Natural killer cell (primary cell): Measurements from ENCODE around the gene ARHGEF39. TPM values are rescaled to one million over a fixed set of nuclear protein-coding genes. Genes with fewer than 3 reads are reported as not detected.

ENCODE experiments used
- ATAC-seq, 3 donors: fragments of 150-1000 bp in 2 of 3; fragments of 200-7000 bp in 1 of 3; cut with Tn5 transposase; 1 replicate in 1 of 3; 2 replicates in 2 of 3; pipeline ENCODE4 v1.10.0; 2021; ENCODE audit warnings: mild to moderate bottlenecking in 2 of 3, moderate library complexity in 2 of 3
- DNase-seq, 2 donors: peaks; one replicate each; pipeline versions ENCODE4 v3.0.0 to v3.0.0-alpha.2; 2013 to 2021; ENCODE audit warnings: mixed read lengths in 1 of 2
- H3K27ac ChIP-seq: one replicate; pipeline ENCODE4 v1.5.1; 2013; ENCODE audit warnings: mild to moderate bottlenecking, low read length
- H3K27me3 ChIP-seq: one replicate; pipeline ENCODE4 v1.6.1; 2013; ENCODE audit warnings: low read length; ENCODE audit not compliant: control insufficient read depth, insufficient read depth
- H3K36me3 ChIP-seq: one replicate; pipeline ENCODE4 v1.6.1; 2013; ENCODE audit warnings: low read length; ENCODE audit not compliant: control insufficient read depth, insufficient read depth
- H3K4me1 ChIP-seq: one replicate; pipeline ENCODE4 v1.6.1; 2013; ENCODE audit warnings: low read length; ENCODE audit not compliant: control insufficient read depth, insufficient read depth
- H3K4me3 ChIP-seq: one replicate; pipeline ENCODE4 v1.5.1; 2013; ENCODE audit warnings: low read length
- H3K9me3 ChIP-seq: one replicate; pipeline ENCODE4 v1.6.1; 2013; ENCODE audit warnings: low read length; ENCODE audit not compliant: control insufficient read depth, insufficient read depth
- H3K27ac Mint-ChIP-seq, 2 donors: one replicate each; pipeline ENCODE4 v1.8.0; 2022; ENCODE audit warnings: mild to moderate bottlenecking in 2 of 2, mixed read lengths in 2 of 2, moderate library complexity in 1 of 2
- H3K27me3 Mint-ChIP-seq, 2 donors: one replicate each; pipeline ENCODE4 v1.8.0; 2022; ENCODE audit warnings: low read depth in 2 of 2, mixed read lengths in 2 of 2
- H3K36me3 Mint-ChIP-seq: one replicate; pipeline ENCODE4 v1.8.0; 2022; ENCODE audit warnings: mixed read lengths
- H3K4me1 Mint-ChIP-seq, 2 donors: one replicate each; pipeline ENCODE4 v1.8.0; 2022; ENCODE audit warnings: mixed read lengths in 2 of 2
- H3K4me3 Mint-ChIP-seq: one replicate; pipeline ENCODE4 v1.8.0; 2022; ENCODE audit warnings: mild to moderate bottlenecking, moderate library complexity, mixed read lengths
- H3K9me3 Mint-ChIP-seq, 2 donors: one replicate each; pipeline ENCODE4 v1.8.0; 2022; ENCODE audit warnings: mixed read lengths in 2 of 2
- CTCF ChIP-seq: fragments of 200-600 bp; IDR thresholded peaks from one replicate; pipeline ENCODE4 v1.8.0; 2022; ENCODE audit warnings: antibody characterized with exemption
- WGBS: methylation state at CpG from one replicate; pipeline ENCODE4 v1.1.7; 2013; ENCODE audit warnings: missing lambda C conversion rate; ENCODE audit not compliant: insufficient coverage; 5-methylcytosine and 5-hydroxymethylcytosine counted together
- intact Hi-C: fragments of 100-400 bp; cut with micrococcal nuclease; formaldehyde crosslinking; loops from one replicate; pipeline ENCODE4 v1.14.2; 2022
- total RNA-seq, 4 donors: library from RNA; stranded (reverse); fragments of 120-200 nt in 1 of 4; gene quantifications; one replicate each; pipeline versions ENCODE4 v1.2.3 to v1.2.4, GENCODE V29; 2013 to 2022

The ARHGEF39 gene
- total RNA-seq, 3 donors from 2014 or later (not counting 1 experiment from before 2014, with no cell fraction given): 1.3 to 3.2 (median 1.5) TPM

- Mint-ChIP-seq H3K4me3 (no peak overlapping the region), H3K4me1 (peaks cover 5 to 19% of the 10 kb centered on the region in 2 donors), H3K27ac (no peak overlapping the region), H3K36me3 (no peaks in the 10 kb centered on the region), H3K9me3 (no peaks in the 10 kb centered on the region), H3K27me3 (peaks cover 9 to 10% of the 10 kb centered on the region in 2 donors)
- Histone ChIP-seq H3K27me3 (peaks cover 8% of the 10 kb centered on the region), H3K9me3 (no peaks in the 10 kb centered on the region), H3K36me3 (no peaks in the 10 kb centered on the region), H3K27ac (no peak overlapping the region), H3K4me1 (peaks cover 14% of the 10 kb centered on the region), H3K4me3 (no peak overlapping the region)
- ATAC-seq: no peak
- no peak for DNase-seq
- WGBS: 98% methylated on average over 3 of the region's 5 CpGs
- TF ChIP-seq CTCF: no peak
- intact Hi-C loops: no loop called here
These were observed 14.1 kb upstream of the ARHGEF39 start for GRCh38 chr9:35679091-35679490.

DNA sequence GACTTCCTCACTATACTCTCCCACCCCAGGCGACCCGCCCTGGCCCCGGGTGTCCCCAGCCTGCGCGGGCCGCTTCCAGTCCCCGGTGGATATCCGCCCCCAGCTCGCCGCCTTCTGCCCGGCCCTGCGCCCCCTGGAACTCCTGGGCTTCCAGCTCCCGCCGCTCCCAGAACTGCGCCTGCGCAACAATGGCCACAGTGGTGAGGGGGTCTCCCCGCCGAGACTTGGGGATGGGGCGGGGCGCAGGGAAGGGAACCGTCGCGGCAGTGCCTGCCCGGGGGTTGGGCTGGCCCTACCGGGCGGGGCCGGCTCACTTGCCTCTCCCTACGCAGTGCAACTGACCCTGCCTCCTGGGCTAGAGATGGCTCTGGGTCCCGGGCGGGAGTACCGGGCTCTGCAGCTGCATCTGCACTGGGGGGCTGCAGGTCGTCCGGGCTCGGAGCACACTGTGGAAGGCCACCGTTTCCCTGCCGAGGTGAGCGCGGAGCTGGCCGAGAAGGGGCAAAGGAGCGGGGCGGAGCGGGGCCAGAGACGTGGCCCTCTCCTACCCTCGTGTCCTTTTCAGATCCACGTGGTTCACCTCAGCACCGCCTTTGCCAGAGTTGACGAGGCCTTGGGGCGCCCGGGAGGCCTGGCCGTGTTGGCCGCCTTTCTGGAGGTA, 10.9 kb upstream of the ARHGEF39 start:
- H3K4me1 Mint-ChIP-seq: peaks cover 5 to 19% of the 10 kb centered on the region in 2 donors
- TF ChIP-seq CTCF: no peak
- peaks cover 10% of the 10 kb centered on the region in 2 donors for H3K27me3 Mint-ChIP-seq
- H3K4me3 Mint-ChIP-seq: peak overlapping the region; percentile 83
- peaks cover 8% of the 10 kb centered on the region for H3K27me3 ChIP-seq
- ATAC-seq (peak; percentile 43 to 76 (median 67)), DNase-seq (peak in 1 of 2 donors; percentile 58)
- intact Hi-C loops: no loop called here
- peaks cover 14% of the 10 kb centered on the region for H3K4me1 ChIP-seq
- H3K36me3 Mint-ChIP-seq: no peaks in the 10 kb centered on the region
- no peak overlapping the region for H3K27ac Mint-ChIP-seq
- no peaks in the 10 kb centered on the region for H3K9me3 ChIP-seq
- H3K9me3 Mint-ChIP-seq: no peaks in the 10 kb centered on the region
- no peak overlapping the region for H3K27ac ChIP-seq
- peak overlapping the region; percentile 41 for H3K4me3 ChIP-seq
- no peaks in the 10 kb centered on the region for H3K36me3 ChIP-seq
- WGBS: 16% methylated on average over 51 of the region's 51 CpGs

- intact Hi-C loops: no loop called here
- no peak overlapping the region for H3K27ac ChIP-seq
- DNase-seq (peak in 1 of 2 donors; percentile 16), ATAC-seq (peak in 2 of 3 donors; percentile 18 to 35)
- no peak for TF ChIP-seq CTCF
- 54% methylated on average over 13 of the region's 13 CpGs for WGBS
- Mint-ChIP-seq H3K4me3 (peak overlapping the region; percentile 83), H3K36me3 (no peaks in the 10 kb centered on the region), H3K27ac (no peak overlapping the region), H3K27me3 (peaks cover 10% of the 10 kb centered on the region in 2 donors), H3K9me3 (no peaks in the 10 kb centered on the region), H3K4me1 (peaks cover 5 to 19% of the 10 kb centered on the region in 2 donors)
- no peaks in the 10 kb centered on the region for H3K36me3 ChIP-seq
- H3K27me3 ChIP-seq: peaks cover 8% of the 10 kb centered on the region
- peaks cover 14% of the 10 kb centered on the region for H3K4me1 ChIP-seq
- H3K4me3 ChIP-seq: no peak overlapping the region
- no peaks in the 10 kb centered on the region for H3K9me3 ChIP-seq
These were observed 10.2 kb upstream of the ARHGEF39 start for GRCh38 chr9:35675204-35675603.

- 93% methylated on average over 3 of the region's 3 CpGs for WGBS
These were observed 9.0 kb upstream of the ARHGEF39 start for GRCh38 chr9:35674025-35674361.

More at GRCh38 chr9:35674025-35674361, 9.0 kb upstream of the ARHGEF39 start:
- DNase-seq (no peak), ATAC-seq (no peak)
- H3K36me3 Mint-ChIP-seq: no peaks in the 10 kb centered on the region
- Histone ChIP-seq H3K4me1 (peaks cover 14% of the 10 kb centered on the region), H3K36me3 (no peaks in the 10 kb centered on the region), H3K27me3 (peaks cover 8% of the 10 kb centered on the region), H3K9me3 (no peaks in the 10 kb centered on the region), H3K4me3 (no peak overlapping the region), H3K27ac (no peak overlapping the region)
- H3K27me3 Mint-ChIP-seq: peaks cover 10% of the 10 kb centered on the region in 2 donors
- peaks cover 5 to 19% of the 10 kb centered on the region in 2 donors for H3K4me1 Mint-ChIP-seq
- no peaks in the 10 kb centered on the region for H3K9me3 Mint-ChIP-seq
- H3K27ac Mint-ChIP-seq: no peak overlapping the region
- H3K4me3 Mint-ChIP-seq: no peak overlapping the region
- TF ChIP-seq CTCF: no peak
- intact Hi-C loops: no loop called here
